MV-4-11 (cell line): ENCODE results near the gene NDUFAF2.
"Not testable (repeated sequence)": the region's sequence is repeated elsewhere in the genome, so short reads cannot be mapped to it uniquely, and the experiment has no call there.

ENCODE experiments used
- DNase-seq: peaks from one replicate; lab custom pipeline; 2025; lab: John Stamatoyannopoulos, UW

NDUFAF2 gene

DNA sequence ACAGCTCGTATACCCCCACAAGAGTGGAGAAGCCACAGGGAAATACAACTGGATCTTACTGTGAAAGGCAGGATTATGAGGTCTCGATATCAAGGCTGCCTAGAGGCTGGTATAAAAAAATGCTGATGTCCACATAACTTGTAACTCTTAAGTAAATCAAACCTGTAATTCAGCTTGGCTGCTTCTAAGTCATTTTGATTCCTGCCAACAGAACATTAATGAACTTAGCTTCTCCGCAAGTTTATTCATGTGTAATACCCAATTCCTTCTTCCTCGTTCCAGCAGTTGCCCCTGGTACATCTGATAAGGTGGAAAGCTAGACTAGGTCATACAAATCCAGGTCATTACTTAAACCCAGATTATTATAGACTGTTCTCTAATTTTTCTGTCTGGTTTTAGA, 233.7 kb downstream of the NDUFAF2 start:
- DNase-seq: no peak

DNA sequence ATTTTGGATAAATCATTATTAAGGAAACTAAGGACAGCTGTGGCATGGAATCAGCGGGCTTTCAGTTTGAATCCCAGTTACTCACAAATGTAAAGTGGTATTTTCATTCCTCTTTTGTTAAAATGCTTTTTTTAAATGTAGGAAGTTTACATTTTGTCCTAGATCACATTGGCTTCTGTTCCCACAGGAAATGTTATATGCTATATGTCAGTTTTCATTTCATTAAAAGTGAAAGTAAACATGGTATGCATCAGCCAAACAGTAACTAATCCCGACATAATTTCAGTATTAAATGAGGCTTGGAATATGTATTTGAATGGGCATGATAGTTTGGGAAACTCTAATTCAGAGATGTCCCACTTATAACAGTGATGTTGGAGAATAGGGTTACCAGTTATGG, 235.9 kb downstream of the NDUFAF2 start:
- DNase-seq: no peak

DNA sequence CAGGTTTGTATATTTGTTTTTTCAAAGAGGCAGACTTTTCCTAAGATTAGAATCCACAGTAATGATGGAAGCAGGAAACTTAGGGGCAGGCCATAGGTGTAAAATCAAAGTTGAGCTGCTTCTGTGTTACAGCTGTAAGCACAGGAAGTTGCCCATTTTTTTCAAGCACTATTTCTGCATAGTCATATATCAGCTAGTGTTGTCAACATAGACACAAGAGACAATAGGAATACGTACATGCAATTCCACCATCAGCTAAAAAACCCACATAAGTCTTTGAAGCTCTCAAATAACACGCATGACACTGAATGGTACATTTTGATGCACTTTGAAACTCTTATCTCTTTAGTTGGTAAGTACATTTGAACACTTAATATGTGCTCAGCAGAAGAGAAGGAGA, 237.4 kb downstream of the NDUFAF2 start:
- DNase-seq: no peak

DNA sequence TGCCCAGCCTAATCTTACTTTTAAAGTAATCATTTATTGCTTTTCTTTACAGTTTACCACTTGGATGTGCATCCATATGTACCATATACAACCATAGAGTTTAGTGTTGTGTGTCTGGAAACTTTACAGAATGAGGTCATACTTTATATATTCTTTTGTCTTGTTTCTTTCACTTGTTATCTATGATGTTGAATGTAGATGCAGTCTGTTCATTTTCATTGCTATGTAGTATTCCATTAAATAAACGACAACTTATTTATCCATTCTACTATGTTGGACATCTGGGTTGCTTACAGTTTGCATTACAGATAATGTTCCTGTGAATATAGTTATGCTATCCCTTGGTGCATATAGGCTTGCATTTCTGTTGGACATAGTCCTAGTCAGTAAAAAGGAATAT, 238.5 kb downstream of the NDUFAF2 start:
- no peak for DNase-seq

- no peak for DNase-seq
Measured at GRCh38 chr5:61184708-61185107, 239.7 kb downstream of the NDUFAF2 start.

DNA sequence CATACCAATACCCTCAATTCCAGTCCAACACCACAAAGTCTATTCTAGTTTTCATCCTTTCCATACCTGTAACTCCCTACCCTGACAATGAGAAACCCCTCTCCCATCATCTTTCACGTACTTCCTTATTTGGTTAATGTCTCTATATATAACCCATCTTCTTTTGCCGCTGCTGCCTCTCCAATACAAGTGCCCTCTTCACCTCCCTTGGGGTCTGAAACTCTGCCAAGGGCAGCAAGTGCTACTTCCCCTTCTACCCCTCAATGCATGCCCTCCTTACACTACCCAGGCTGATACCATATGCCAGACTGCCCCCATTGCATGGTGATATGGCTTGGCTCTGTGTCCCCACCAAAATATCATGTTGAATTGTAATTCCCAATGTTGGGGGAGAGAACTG, 241.6 kb downstream of the NDUFAF2 start:
- peak; percentile 30 for DNase-seq

DNA sequence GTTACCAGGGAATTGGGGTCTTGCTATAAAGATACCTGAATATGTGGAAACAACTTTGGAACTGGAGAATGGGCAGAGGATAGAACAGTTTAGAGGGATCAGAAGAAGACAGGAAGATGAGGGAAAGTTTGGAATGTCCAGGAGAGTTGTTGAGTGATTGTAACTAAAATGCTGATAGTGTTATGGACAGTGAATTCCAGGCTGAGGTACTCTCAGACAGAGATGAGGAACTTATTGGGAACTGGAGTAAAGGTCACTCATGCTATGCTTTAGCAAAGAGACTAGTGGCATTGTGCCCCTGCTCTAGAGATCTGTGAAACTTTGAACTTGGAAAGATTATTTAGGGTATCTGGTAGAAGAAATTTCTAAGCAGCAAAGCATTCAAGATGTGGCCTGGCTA, 242.3 kb downstream of the NDUFAF2 start:
- not testable (repeated sequence) for DNase-seq

DNA sequence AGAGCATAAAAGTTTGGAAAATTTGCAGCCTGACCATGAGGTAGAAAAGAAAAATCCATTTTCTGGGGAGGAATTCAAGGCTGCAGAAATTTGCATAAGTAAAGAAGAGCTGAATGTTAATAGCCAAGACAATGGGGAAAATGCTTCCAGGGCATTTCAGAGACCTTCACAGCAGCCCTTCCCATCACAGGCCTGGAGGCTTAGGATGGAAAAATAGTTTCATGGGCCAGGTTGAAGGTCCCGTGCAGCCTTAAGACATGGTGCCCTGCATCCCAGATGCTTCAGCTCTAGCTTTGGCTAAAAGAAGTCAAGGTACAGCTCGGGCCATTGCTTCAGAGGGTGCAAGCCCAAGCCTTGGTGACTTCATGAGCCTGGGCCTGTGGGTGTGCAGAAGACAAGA, 242.8 kb downstream of the NDUFAF2 start:
- not testable (repeated sequence) for DNase-seq

DNA sequence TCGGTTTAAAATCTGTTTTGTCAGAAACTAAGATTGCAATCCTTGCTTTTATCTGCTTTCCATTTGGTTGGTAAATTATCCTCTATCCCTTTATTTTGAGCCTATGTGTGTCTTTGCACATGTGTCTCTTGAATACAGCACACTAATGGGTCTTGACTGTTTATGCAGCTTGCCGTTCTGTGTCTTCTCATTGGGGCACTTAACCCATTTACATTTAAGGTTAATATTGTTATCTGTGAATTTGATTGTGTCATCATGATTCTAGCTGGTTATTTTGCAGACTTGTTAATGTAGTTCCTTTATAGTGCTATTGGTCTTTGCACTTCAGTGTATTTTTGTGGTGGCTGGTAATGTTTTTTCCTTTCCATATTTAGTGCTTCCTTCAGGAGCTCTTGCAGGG, 253.6 kb downstream of the NDUFAF2 start:
- no peak for DNase-seq

DNA sequence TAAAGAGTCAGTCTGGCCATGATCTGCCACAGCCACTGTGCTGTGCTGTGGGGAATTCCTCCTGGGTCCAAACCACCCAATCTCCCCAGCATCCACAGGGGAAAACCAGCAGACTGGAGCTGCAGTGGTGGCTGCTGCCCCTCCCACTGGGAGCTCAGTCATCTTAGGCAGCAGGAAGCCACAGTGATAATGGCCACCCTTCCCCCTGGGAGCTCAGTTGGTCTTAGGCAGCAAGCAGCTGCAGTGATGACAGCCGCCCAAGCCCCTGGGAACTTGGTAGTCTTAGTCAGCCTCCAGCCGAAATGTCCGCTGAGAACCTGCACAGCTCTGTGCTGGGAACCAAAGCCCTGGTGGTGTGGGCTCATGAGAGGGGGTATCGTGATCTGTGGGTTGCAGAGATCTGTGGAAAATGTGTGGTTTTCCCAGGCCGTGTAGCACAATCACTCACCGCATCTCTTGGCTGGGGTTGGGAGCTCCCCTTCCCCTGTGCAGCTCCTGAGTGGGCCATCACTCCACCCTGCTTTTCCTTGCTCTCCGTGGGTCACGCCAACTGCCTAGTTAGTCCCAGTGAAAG, 255.7 kb downstream of the NDUFAF2 start:
- no peak for DNase-seq

GRCh38 chr5:61202213-61202612, 257.2 kb downstream of the NDUFAF2 start:
- DNase-seq: no peak
